ENCODE measurements around the gene CHP1. TPM values are rescaled to one million over a fixed set of nuclear protein-coding genes. Genes with fewer than 3 reads are reported as not detected.

Gene CHP1
- total and polyA plus RNA-seq, 2 of the 8 experiments (the other 6 are each of a cell fraction or from before 2014, with no cell fraction given) = 45.2 to 89.0 TPM

- TF ChIP-seq E2F6 (IDR thresholded peaks at IDR 0.05) (no peak), SRF (IDR thresholded peaks at IDR 0.05; ENCODE audit: low read depth, low read length) (no peak), CREB1 (IDR thresholded peaks at IDR 0.05) (no peak), SP4 (IDR thresholded peaks at IDR 0.05; ENCODE audit: low read length) (no peak), KDM1A (IDR thresholded peaks at IDR 0.05; ENCODE audit: borderline replicate concordance, low read length) (no peak), SUZ12 (IDR thresholded peaks at IDR 0.05; ENCODE audit: low read length) (no peak), TEAD4 (IDR thresholded peaks at IDR 0.05; ENCODE audit: low read depth, low read length) (no peak), CBX8 (IDR thresholded peaks at IDR 0.05; ENCODE audit: borderline replicate concordance, low read depth, low read length) (no peak)
These were observed 38.8 kb downstream of the CHP1 start (continued) for GRCh38 chr15:41269887-41270286.
